ENCODE data around the gene DDRGK1. TPM values are rescaled to one million over a fixed set of nuclear protein-coding genes. Genes with fewer than 3 reads are reported as not detected.

The DDRGK1 gene
- 89.8 and 108 TPM in 2 replicates for total RNA-seq

DNA sequence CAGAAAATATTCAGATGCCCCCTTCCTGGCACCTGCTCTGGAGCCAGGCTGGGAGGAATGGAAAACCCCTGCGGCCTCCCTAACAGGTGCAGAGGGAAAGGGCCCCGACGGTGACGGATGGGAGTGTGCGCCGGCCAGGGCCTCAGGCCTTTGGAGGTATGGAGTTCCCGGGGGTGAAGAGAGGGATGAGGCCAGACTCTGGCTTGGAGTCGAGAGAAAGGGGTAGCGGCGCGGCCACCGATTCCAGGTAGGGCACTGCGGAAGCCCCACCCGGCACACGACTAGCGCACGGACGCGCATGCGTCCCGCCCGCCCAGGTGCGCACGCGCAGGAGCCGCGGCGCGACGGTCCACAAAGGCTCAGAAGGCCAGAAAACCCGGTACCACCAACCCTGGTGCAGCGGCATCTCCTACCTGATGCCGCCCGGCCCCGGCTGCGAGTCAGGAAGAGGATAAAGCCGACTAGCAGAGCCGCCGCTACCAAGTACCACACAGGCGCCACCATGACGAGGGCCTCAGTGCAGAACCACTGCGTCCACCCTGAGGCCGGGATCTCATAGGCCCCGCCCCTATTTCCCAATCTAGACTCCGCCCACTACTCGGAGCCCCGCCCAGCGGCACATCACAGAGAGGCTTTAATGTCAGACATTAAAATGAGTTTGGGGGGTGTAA is at the start of gene DDRGK1:
DDRGK1 (minus strand) TSS at position 559 of the 671 bp plus-strand sequence; CDS start at position 504, 55 bp downstream.
- no peak for TF ChIP-seq CTCF (IDR thresholded peaks at IDR 0.05; ENCODE audit: insufficient read depth, low read length, poor library complexity, severe bottlenecking)
- Histone ChIP-seq H3K27me3 (ENCODE audit: control insufficient read depth, insufficient read depth, low read length) (no peaks in the 10 kb centered on the region), H3K4me3 (ENCODE audit: low read depth, low read length) (peak within 1 kb of the TSS; percentile 69), H3K36me3 (ENCODE audit: control insufficient read depth, insufficient read depth, low read length) (peaks cover 2% of the 10 kb centered on the region)
- peak; percentile 19 for DNase-seq (ENCODE audit: low read depth)

GRCh38 chr20:3251806-3252205 is 47.3 kb upstream of the DDRGK1 start:
- Histone ChIP-seq H3K4me3 (ENCODE audit: low read depth, low read length) (no peak overlapping the region), H3K27me3 (ENCODE audit: control insufficient read depth, insufficient read depth, low read length) (peaks cover 13% of the 10 kb centered on the region), H3K36me3 (ENCODE audit: control insufficient read depth, insufficient read depth, low read length) (no peaks in the 10 kb centered on the region)
- TF ChIP-seq CTCF (IDR thresholded peaks at IDR 0.05; ENCODE audit: insufficient read depth, low read length, poor library complexity, severe bottlenecking), result no peak
- no peak for DNase-seq (ENCODE audit: low read depth)

GRCh38 chr20:3250091-3250504 is 45.6 kb upstream of the DDRGK1 start:
- peaks cover 13% of the 10 kb centered on the region for H3K27me3 ChIP-seq (ENCODE audit: control insufficient read depth, insufficient read depth, low read length)
- TF ChIP-seq CTCF (IDR thresholded peaks at IDR 0.05; ENCODE audit: insufficient read depth, low read length, poor library complexity, severe bottlenecking), result peak; percentile 54
- DNase-seq (ENCODE audit: low read depth), result no peak
- no peak overlapping the region for H3K4me3 ChIP-seq (ENCODE audit: low read depth, low read length)
- no peaks in the 10 kb centered on the region for H3K36me3 ChIP-seq (ENCODE audit: control insufficient read depth, insufficient read depth, low read length)

DNA sequence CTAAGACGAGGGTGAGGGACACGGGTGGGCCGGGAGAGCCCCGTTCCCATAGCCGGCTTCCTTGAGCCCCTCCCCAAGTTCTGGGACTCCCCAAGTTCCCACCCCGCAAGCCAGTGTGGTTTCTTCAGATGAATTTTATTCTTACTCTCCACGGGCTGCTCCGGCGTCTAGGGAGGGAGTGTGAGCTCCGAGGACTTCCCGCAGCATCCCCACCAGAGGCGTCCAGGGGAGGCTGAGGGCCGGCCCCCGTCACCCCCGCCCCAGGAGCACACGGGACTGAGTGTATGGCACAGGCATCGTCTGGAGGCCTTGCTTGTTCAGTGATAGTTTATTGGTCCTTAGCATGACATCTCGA is 44.5 kb upstream of the DDRGK1 start:
- Histone ChIP-seq H3K27me3 (ENCODE audit: control insufficient read depth, insufficient read depth, low read length) (peaks cover 15% of the 10 kb centered on the region), H3K4me3 (ENCODE audit: low read depth, low read length) (no peak overlapping the region), H3K36me3 (ENCODE audit: control insufficient read depth, insufficient read depth, low read length) (no peaks in the 10 kb centered on the region)
- no peak for DNase-seq (ENCODE audit: low read depth)
- TF ChIP-seq CTCF (IDR thresholded peaks at IDR 0.05; ENCODE audit: insufficient read depth, low read length, poor library complexity, severe bottlenecking), result no peak

DNA sequence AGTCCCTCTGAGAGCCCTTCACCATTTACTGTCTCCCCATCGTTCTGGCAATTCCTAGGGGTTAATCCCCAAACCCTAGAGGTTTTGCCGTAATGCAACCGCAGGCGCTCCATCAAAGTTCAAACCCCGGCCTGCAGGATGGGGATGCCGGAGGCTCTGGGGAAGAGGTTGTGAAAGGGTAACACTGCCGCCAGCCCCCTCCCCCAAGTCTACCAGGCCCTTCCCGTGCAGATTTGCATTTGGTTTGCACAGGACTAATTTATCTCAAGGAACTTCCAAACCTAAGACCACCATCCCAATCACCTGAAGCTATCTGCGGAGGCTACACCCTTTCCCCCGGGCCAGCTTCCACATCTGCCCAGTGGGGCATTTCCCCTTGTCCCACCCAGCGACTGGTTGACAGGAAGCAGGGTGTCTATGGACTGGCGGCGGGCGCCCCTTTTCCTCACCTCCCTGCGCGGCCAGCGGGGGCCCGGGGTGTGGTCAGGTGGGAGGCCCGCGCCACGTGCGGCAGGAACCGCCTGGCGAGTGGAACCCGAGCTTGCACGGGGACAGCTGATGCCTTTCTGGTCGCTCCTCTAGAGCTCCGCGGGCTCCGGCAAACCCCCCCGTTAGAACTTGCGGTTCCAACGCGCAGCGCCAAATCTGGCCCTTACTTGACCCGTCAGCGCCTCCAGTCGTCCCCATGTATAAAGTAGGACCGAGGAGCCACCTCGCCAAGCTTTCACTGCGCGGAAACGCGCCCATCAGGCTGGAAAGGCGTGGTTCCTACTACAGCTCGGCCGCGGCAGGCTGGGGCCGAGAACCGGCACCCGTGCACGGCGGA is 43.9 kb upstream of the DDRGK1 start:
- DNase-seq (ENCODE audit: low read depth), result no peak
- Histone ChIP-seq H3K4me3 (ENCODE audit: low read depth, low read length) (no peak overlapping the region), H3K36me3 (ENCODE audit: control insufficient read depth, insufficient read depth, low read length) (no peaks in the 10 kb centered on the region), H3K27me3 (ENCODE audit: control insufficient read depth, insufficient read depth, low read length) (peaks cover 15% of the 10 kb centered on the region)
- TF ChIP-seq CTCF (IDR thresholded peaks at IDR 0.05; ENCODE audit: insufficient read depth, low read length, poor library complexity, severe bottlenecking), result no peak
